Caki2 (cell line): ENCODE data around the gene RPN1. TPM values are rescaled to one million over a fixed set of nuclear protein-coding genes. Genes with fewer than 3 reads are reported as not detected.
A peak's percentile ranks its signal among the peaks of the same experiment; 100 is the strongest.
"Not testable (repeated sequence)": the region's sequence is repeated elsewhere in the genome, so short reads cannot be mapped to it uniquely, and the experiment has no call there.

Experiments
- DNase-seq: peaks from one replicate; pipeline ENCODE4 v3.0.0-alpha.2; 2015; ENCODE audit warnings: low read depth
- in situ Hi-C: cut with HindIII; loops from 2 replicates; pipeline ENCODE4 v1.10.0; 2016; ENCODE audit warnings: low sequenced_read_pairs, low pct_unique_long_range_greater_than_20kb, mixed read lengths
- total RNA-seq: library from RNA; depleted of rRNA; stranded (reverse); fragments of >200 nt; shearing (Covaris generic); gene quantifications from 2 replicates; pipeline ENCODE4 v1.2.3, GENCODE V29; 2014; ENCODE audit warnings: low replicate concordance; rRNA removed

Gene RPN1
- total RNA-seq = 269 and 321 TPM in 2 replicates

GRCh38 chr3:128650096-128651050, at the start of gene RPN1:
Gene RPN1, minus strand, starts transcription at chr3:128650818. Its CDS starts 18 bp downstream, at chr3:128650800.
- in situ Hi-C loops = no loop called here
- peak; percentile 94 for DNase-seq

- in situ Hi-C loops = no loop called here
- DNase-seq = no peak
These were observed 47.8 kb upstream of the RPN1 start for GRCh38 chr3:128698211-128699047.

GRCh38 chr3:128697341-128697740, 46.7 kb upstream of the RPN1 start:
- no peak for DNase-seq
- in situ Hi-C loops = no loop called here

GRCh38 chr3:128693696-128694095, 43.1 kb upstream of the RPN1 start:
- DNase-seq = no peak
- in situ Hi-C loops = no loop called here

- in situ Hi-C loops = no loop called here
- DNase-seq = no peak
These were observed 38.4 kb upstream of the RPN1 start for GRCh38 chr3:128689060-128689459.

- in situ Hi-C loops = no loop called here
- no peak for DNase-seq
These were observed 35.8 kb upstream of the RPN1 start for GRCh38 chr3:128686465-128686864.

- DNase-seq = no peak
- in situ Hi-C loops = no loop called here
These were observed 34.5 kb upstream of the RPN1 start for GRCh38 chr3:128684986-128685726.

GRCh38 chr3:128683957-128684356, 33.3 kb upstream of the RPN1 start:
- DNase-seq = no peak
- in situ Hi-C loops = no loop called here

GRCh38 chr3:128681369-128681829, 30.8 kb upstream of the RPN1 start:
- in situ Hi-C loops = no loop called here

GRCh38 chr3:128680603-128681368, 30.2 kb upstream of the RPN1 start:
- in situ Hi-C loops = no loop called here

More at GRCh38 chr3:128681369-128681829, 30.8 kb upstream of the RPN1 start:
- no peak for DNase-seq

GRCh38 chr3:128679338-128679737, 28.7 kb upstream of the RPN1 start:
- in situ Hi-C loops = no loop called here

More at GRCh38 chr3:128680603-128681368, 30.2 kb upstream of the RPN1 start:
- DNase-seq = peak; percentile 97

GRCh38 chr3:128675802-128676201, 25.2 kb upstream of the RPN1 start:
- in situ Hi-C loops, DNase-seq: not testable (repeated sequence)

More at GRCh38 chr3:128679338-128679737, 28.7 kb upstream of the RPN1 start:
- no peak for DNase-seq

- no peak for DNase-seq
- in situ Hi-C loops = no loop called here
These were observed 23.7 kb upstream of the RPN1 start for GRCh38 chr3:128674161-128674784.

- no peak for DNase-seq
- in situ Hi-C loops = no loop called here
These were observed 17.0 kb upstream of the RPN1 start for GRCh38 chr3:128667641-128668040.

- in situ Hi-C loops = no loop called here
- no peak for DNase-seq
These were observed 14.9 kb upstream of the RPN1 start for GRCh38 chr3:128665362-128666021.

GRCh38 chr3:128663151-128663550, 12.5 kb upstream of the RPN1 start:
- no peak for DNase-seq
- in situ Hi-C loops = no loop called here
